Measurements from ENCODE around the gene KAT14.
"Not testable (repeated sequence)": the region's sequence is repeated elsewhere in the genome, so short reads cannot be mapped to it uniquely, and the experiment has no call there.

- TF ChIP-seq ZFP30 (CRISPR knock-in tag; IDR thresholded peaks at IDR 0.05); TCF4 (CRISPR knock-in tag; IDR thresholded peaks at IDR 0.05; ENCODE audit: borderline replicate concordance); CSRNP3 (CRISPR knock-in tag; IDR thresholded peaks at IDR 0.05); CREB5 (CRISPR knock-in tag; IDR thresholded peaks at IDR 0.05; ENCODE audit: low read depth); PATZ1 (CRISPR knock-in tag; IDR thresholded peaks at IDR 0.05; ENCODE audit: borderline replicate concordance); ESRRG (CRISPR knock-in tag; IDR thresholded peaks at IDR 0.05); OSR1 (CRISPR knock-in tag; IDR thresholded peaks at IDR 0.05); SNAI2 (CRISPR knock-in tag; IDR thresholded peaks at IDR 0.05): not testable (repeated sequence)
Observed at GRCh38 chr20:18194461-18194860, 56.8 kb downstream of the KAT14 start.
